Mucosa of descending colon (tissue), 3 donors: Measurements from ENCODE around the gene SHLD2. TPM values are rescaled to one million over a fixed set of nuclear protein-coding genes. Genes with fewer than 3 reads are reported as not detected.
A peak's percentile ranks its signal among the peaks of the same experiment; 100 is the strongest.
"Not testable (repeated sequence)": the region's sequence is repeated elsewhere in the genome, so short reads cannot be mapped to it uniquely, and the experiment has no call there.

Experiments used
- ATAC-seq: fragments of 200-7000 bp; cut with Tn5 transposase; one replicate; pipeline ENCODE4 v1.9.1; 2020; ENCODE audit warnings: mild to moderate bottlenecking, moderate library complexity
- DNase-seq, 3 donors: peaks; one replicate each; pipeline ENCODE4 v3.0.0-alpha.2; 2020
- H3K36me3 ChIP-seq: fragments of 200-600 bp; one replicate; pipeline ENCODE4 v1.8.0; 2021; ENCODE audit warnings: low read depth, mild to moderate bottlenecking
- H3K4me1 ChIP-seq: fragments of 200-600 bp; one replicate; pipeline ENCODE4 v1.8.0; 2021; ENCODE audit warnings: low read depth, mild to moderate bottlenecking
- H3K4me3 ChIP-seq: fragments of 200-600 bp; one replicate; pipeline ENCODE4 v1.8.0; 2021; ENCODE audit warnings: mild to moderate bottlenecking
- H3K9me3 ChIP-seq: fragments of 200-600 bp; one replicate; pipeline ENCODE4 v1.8.0; 2021; ENCODE audit warnings: mild to moderate bottlenecking
- intact Hi-C, 2 donors: fragments of 100-400 bp; cut with DNase I in 1 of 2; cut with micrococcal nuclease in 1 of 2; formaldehyde crosslinking; loops; one replicate each; pipeline versions ENCODE4 v1.11.0 to v1.11.1; 2022; cut with DNase I, micrococcal nuclease
- total RNA-seq, 3 donors: library from RNA; stranded (reverse); fragmentation: NEBNext Ultra II Directional in 2 of 3; extraction: Animal tissue kit (Norgen Biotek cat#: 25700) in 2 of 3; gene quantifications; one replicate each; pipeline versions ENCODE4 v1.2.1 to v1.2.4, GENCODE V29; 2021 to 2023
- donor health status: DM: no; HTN: no; CAD: no; lungs with moderate emphysema.
- donor health status: DM: no; HTN: no; CAD: no.
- donor health status: DM: no; HTN: yes; CAD: no.

The SHLD2 gene
- total RNA-seq, 3 donors from 2014 or later, result 28.0 to 32.2 (median 28.7) TPM

GRCh38 chr10:87169857-87170256 is 74.9 kb downstream of the SHLD2 start:
- ATAC-seq, H3K9me3 ChIP-seq, H3K4me1 ChIP-seq, H3K4me3 ChIP-seq, H3K36me3 ChIP-seq, intact Hi-C loops, DNase-seq: not testable (repeated sequence)

- H3K4me1 ChIP-seq, DNase-seq, H3K9me3 ChIP-seq, intact Hi-C loops, H3K36me3 ChIP-seq, H3K4me3 ChIP-seq: not testable (repeated sequence)
- ATAC-seq, result peak; percentile 22
Observed at GRCh38 chr10:87170705-87171104, 75.7 kb downstream of the SHLD2 start.

DNA sequence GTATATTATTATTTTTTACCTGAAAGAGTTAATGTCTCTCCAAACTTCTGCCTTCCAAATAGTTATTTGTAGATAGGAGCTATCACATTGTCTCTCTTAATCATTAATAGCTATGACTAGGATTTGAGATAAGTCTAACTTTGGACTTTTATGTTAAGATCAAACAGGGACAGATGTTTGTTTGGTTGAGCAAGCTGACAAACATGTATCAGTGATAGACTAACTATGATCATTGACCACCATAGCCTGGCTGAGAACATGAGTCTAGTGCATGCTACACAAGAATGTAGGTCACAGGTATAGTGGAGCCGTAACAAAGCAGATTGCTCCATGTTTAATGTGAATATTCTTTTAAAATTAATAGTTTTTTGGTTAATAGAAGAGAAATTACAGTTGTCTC is 76.7 kb downstream of the SHLD2 start:
- H3K4me1 ChIP-seq, H3K9me3 ChIP-seq: not testable (repeated sequence)

GRCh38 chr10:87172178-87172577 is 77.2 kb downstream of the SHLD2 start:
- H3K4me1 ChIP-seq, H3K36me3 ChIP-seq, H3K4me3 ChIP-seq, H3K9me3 ChIP-seq, ATAC-seq, intact Hi-C loops, DNase-seq: not testable (repeated sequence)

More for the DNA sequence above, 76.7 kb downstream of the SHLD2 start:
- H3K4me3 ChIP-seq, ATAC-seq, DNase-seq, intact Hi-C loops, H3K36me3 ChIP-seq: not testable (repeated sequence)

DNA sequence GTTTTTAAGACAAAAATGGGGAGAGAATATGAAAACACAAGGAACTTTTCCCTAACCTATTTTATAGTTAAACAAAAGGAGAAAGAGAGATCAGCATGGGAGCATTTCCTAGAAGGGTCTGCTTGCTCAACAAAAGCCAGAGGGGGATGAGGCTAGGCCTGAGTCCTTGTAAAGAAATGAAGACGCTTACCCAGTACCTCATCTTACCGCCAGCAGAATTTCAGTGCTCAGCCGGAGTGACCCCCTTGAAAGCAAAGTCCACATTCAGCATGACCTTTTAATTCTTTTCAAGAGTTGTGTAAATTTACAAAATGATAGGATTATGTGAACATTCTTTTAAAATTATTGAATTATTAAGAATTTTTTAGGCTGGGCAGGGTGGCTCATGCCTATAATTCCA is 82.6 kb downstream of the SHLD2 start:
- ATAC-seq, intact Hi-C loops, H3K4me1 ChIP-seq, H3K4me3 ChIP-seq, DNase-seq, H3K9me3 ChIP-seq, H3K36me3 ChIP-seq: not testable (repeated sequence)

DNA sequence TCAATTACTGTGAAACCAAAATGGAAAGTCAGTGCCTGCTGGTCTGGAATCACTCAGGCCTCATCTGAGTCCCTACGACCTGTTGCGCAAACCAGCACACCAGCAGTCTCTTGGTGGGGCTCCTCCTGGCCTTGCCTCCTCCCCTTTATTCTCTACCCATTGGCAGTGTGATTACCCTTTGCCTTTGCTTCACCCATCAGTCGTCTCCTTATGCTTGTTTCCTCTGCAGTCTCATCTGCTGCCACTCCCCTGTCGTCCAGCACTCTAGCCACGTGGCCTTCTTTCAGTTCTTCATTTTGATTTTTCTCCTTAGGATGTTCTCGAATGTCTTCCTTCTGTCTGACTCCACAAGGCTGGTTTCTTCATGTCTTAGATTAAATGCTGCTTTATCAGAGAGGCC is 89.4 kb downstream of the SHLD2 start:
- H3K4me1 ChIP-seq, intact Hi-C loops, DNase-seq, H3K4me3 ChIP-seq, H3K9me3 ChIP-seq, H3K36me3 ChIP-seq: not testable (repeated sequence)
- ATAC-seq, result peak; percentile 68

- DNase-seq, H3K9me3 ChIP-seq, intact Hi-C loops, H3K36me3 ChIP-seq, ATAC-seq, H3K4me1 ChIP-seq, H3K4me3 ChIP-seq: not testable (repeated sequence)
Observed at GRCh38 chr10:87186016-87186415, 91.0 kb downstream of the SHLD2 start.

GRCh38 chr10:87187573-87187972 is 92.6 kb downstream of the SHLD2 start:
- intact Hi-C loops, H3K4me1 ChIP-seq, H3K9me3 ChIP-seq, H3K36me3 ChIP-seq, H3K4me3 ChIP-seq, DNase-seq, ATAC-seq: not testable (repeated sequence)

- H3K4me3 ChIP-seq, ATAC-seq, H3K9me3 ChIP-seq, intact Hi-C loops, DNase-seq, H3K4me1 ChIP-seq, H3K36me3 ChIP-seq: not testable (repeated sequence)
Observed at GRCh38 chr10:87191841-87192240, 96.8 kb downstream of the SHLD2 start.

DNA sequence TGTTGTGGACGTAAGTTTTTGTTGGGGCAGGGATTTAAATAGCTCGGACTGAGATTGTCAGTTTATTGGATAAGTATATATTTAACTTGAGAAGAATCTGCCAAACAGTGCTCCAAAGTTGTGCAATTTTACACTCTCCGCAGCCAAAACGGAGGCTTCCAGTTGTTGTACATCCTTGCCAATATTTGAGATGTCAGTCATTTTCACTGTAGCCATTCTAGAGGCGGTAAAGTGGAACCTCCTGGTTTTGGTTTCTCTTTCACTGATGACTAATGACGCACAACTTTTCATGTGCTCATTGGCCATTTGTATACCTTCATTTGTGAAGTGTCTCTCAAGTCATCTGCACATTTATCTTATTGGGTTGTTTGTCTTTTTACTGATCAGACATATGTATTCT is 105.9 kb downstream of the SHLD2 start:
- peak in 1 of 3 donors; percentile 32 for DNase-seq
- ATAC-seq, result peak; percentile 71
- H3K4me3 ChIP-seq, H3K36me3 ChIP-seq, intact Hi-C loops, H3K9me3 ChIP-seq, H3K4me1 ChIP-seq: not testable (repeated sequence)

GRCh38 chr10:87204801-87205200 is 109.8 kb downstream of the SHLD2 start:
- H3K36me3 ChIP-seq, H3K9me3 ChIP-seq, intact Hi-C loops, ATAC-seq, H3K4me3 ChIP-seq, H3K4me1 ChIP-seq, DNase-seq: not testable (repeated sequence)

GRCh38 chr10:87206922-87207321 is 111.9 kb downstream of the SHLD2 start:
- DNase-seq, H3K36me3 ChIP-seq, intact Hi-C loops, H3K4me3 ChIP-seq, H3K9me3 ChIP-seq, ATAC-seq, H3K4me1 ChIP-seq: not testable (repeated sequence)

DNA sequence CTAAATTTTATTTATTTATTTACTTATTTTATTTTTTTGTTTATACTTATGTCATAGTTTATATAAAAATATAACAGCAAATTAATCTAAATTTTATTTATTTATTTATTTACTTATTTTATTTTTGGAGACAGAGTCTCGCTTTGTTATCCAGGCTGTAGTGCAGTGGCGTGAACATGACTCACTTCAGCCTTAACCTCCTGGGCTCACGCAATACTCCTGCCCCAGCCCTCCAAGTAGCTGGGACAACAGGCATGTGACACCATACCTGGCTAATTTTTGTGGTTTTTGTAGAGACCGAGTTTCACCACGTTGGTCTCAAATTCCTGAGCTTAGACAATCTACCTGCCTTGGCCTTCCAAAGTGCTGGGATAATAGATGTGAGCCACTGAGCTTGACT is 115.3 kb downstream of the SHLD2 start:
- ATAC-seq, intact Hi-C loops, H3K4me1 ChIP-seq, H3K9me3 ChIP-seq, H3K4me3 ChIP-seq, DNase-seq, H3K36me3 ChIP-seq: not testable (repeated sequence)

- H3K4me3 ChIP-seq, H3K36me3 ChIP-seq, intact Hi-C loops, DNase-seq, H3K9me3 ChIP-seq, H3K4me1 ChIP-seq, ATAC-seq: not testable (repeated sequence)
Observed at GRCh38 chr10:87211848-87212247, 116.8 kb downstream of the SHLD2 start.

DNA sequence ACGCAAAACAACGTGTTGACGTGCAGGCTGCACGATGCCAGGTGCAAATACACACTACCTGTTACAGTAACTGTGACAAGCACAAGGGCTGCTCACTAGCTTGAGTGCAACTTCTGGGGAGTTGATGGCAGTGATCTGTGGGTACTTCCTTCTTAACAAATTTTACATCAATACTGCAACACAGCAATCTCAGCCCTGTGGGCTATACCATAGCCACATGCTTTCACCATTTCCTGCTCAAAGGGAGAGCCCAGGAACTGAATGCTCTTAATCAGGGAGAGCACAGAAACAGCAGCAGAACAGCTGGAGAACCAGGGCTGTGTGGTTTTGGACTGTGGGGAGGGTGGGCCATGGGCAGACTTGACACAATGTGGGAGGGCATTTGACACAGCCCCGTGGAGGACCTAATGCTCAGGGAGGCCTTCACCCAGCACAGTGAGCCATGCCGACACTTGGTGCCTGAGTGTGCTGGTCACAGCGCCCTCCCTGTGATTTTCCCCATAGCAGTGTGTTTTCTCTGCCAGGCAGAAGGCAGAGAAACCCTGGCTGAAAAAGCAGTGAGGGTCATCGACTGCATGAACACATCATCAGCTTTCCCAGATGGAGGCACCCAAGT is 118.3 kb downstream of the SHLD2 start:
- H3K4me3 ChIP-seq, DNase-seq, H3K9me3 ChIP-seq, H3K36me3 ChIP-seq, ATAC-seq, intact Hi-C loops, H3K4me1 ChIP-seq: not testable (repeated sequence)
